ENCODE measurements around the gene SLCO4A1. TPM values are rescaled to one million over a fixed set of nuclear protein-coding genes. Genes with fewer than 3 reads are reported as not detected.

Gene SLCO4A1
- total and polyA plus RNA-seq, 2 of the 4 experiments (the other 2 are of a cell fraction) = 0.72 to 1.1 TPM

DNA sequence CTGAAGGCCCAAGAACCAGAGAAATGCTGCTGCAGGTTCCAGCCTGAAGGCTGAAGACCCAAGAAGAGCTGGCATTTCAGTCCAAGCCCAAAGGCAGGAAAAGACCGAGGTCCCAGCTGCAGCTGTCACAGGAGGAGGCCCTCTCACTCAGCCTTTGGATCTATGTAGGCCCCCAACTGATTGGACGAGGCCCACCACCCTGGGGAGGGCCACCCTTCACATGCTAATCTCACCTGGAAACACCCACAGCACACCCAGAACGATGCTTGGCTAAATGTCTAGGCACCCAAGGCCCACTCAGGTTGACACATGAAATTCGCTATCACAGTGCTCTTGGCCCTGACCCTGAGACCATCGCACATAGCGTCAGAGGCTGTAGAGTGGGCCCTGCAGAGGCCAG lies 6.8 kb downstream of the SLCO4A1 start:
- Histone ChIP-seq H2BK120ac (ENCODE audit: low read depth, low read length) (no peak overlapping the region), H3K9me3 (ENCODE audit: control insufficient read depth, insufficient read depth, low read length) (no peaks in the 10 kb centered on the region), H3K4me2 (ENCODE audit: low read depth, low read length) (no peak overlapping the region), H3K23ac (ENCODE audit: low read depth, low read length) (no peak overlapping the region), H2AK9ac (replicated peaks; ENCODE audit: low read depth, low read length, poor library complexity) (no peak overlapping the region), H3K18ac (ENCODE audit: low read depth, low read length) (no peak overlapping the region), H3K56ac (ENCODE audit: extremely low read depth, insufficient read depth, low read length) (no peak overlapping the region), H3K27ac (ENCODE audit: insufficient read depth, low read length) (no peak overlapping the region), H4K91ac (ENCODE audit: insufficient read depth, low read depth, low read length) (no peak overlapping the region), H3K79me1 (ENCODE audit: low read depth in 1 of 2, low read length in 2 of 2) (no peaks in the 10 kb centered on the region), H4K8ac (ENCODE audit: low read depth in 2 of 2, low read length in 2 of 2) (no peak overlapping the region), H2AK5ac (ENCODE audit: low read depth, low read length) (no peak overlapping the region), H2AFZ (replicated peaks; ENCODE audit: low read length, poor library complexity) (no peak overlapping the region), H3K4me3 (ENCODE audit: insufficient read depth, low read depth, low read length) (no peak overlapping the region), H3K9me1 (ENCODE audit: insufficient read depth, low read length) (peaks cover 8% of the 10 kb centered on the region; the same call in 1 of the 2 replicates), H4K20me1 (ENCODE audit: insufficient read depth, low read length) (no peaks in the 10 kb centered on the region), H3K14ac (replicated peaks; ENCODE audit: low read depth, low read length) (no peak overlapping the region), H2BK20ac (ENCODE audit: low read depth, low read length) (no peak overlapping the region), H3K9ac (ENCODE audit: low read depth, low read length) (no peak overlapping the region), H3K27me3 (ENCODE audit: control insufficient read depth, insufficient read depth, low read length) (no peaks in the 10 kb centered on the region; the same call in 1 of the 2 replicates), H3K36me3 (ENCODE audit: control insufficient read depth, insufficient read depth, low read length) (no peaks in the 10 kb centered on the region), H3K4me1 (ENCODE audit: control insufficient read depth, insufficient read depth, low read length) (peaks cover 13% of the 10 kb centered on the region; the same call in 1 of the 2 replicates), H4K5ac (ENCODE audit: low read depth, low read length) (no peak overlapping the region), H2BK5ac (ENCODE audit: low read depth, low read length, poor library complexity, severe bottlenecking) (no peak overlapping the region), H3K4ac (ENCODE audit: low read depth, low read length) (no peak overlapping the region), H2BK15ac (ENCODE audit: low read depth, low read length) (no peak overlapping the region)
- CTCF ChIA-PET = no interaction called here
- no peak for DNase-seq
- intact Hi-C loops (cut with micrococcal nuclease) (no loop called here), dilution Hi-C loops (cut with HindIII; ENCODE audit: low sequenced_read_pairs, unreplicated experiment) (no loop called here), in situ Hi-C loops (cut with MboI; ENCODE audit: low sequenced_read_pairs) (no loop called here)
- WGBS, 2 experiments (ENCODE audit: extremely low coverage in 2 of 2, insufficient read length in 1 of 2) = no CpG with 5 or more reads among the region's 6 CpGs
- TF ChIP-seq MAZ (IDR thresholded peaks at IDR 0.05; ENCODE audit: borderline replicate concordance, low read depth, low read length) (no peak), CHD1 (IDR thresholded peaks at IDR 0.05; ENCODE audit: low read depth, low read length) (no peak), CEBPB (IDR thresholded peaks at IDR 0.05; ENCODE audit: low read depth, low read length) (no peak), POLR2A (IDR thresholded peaks at IDR 0.05; ENCODE audit: low read depth, low read length) (no peak), SMC3 (IDR thresholded peaks at IDR 0.05; ENCODE audit: low read depth, low read length) (no peak), MAFK (IDR thresholded peaks at IDR 0.05; ENCODE audit: low read depth, low read length) (no peak), MXI1 (IDR thresholded peaks at IDR 0.05; ENCODE audit: borderline replicate concordance, low read depth, low read length) (no peak), CTCF (conservative IDR thresholded peaks at IDR 0.05; ENCODE audit: low read depth, low read length) (no peak), NFE2L2 (IDR thresholded peaks at IDR 0.05; ENCODE audit: low read depth, low read length) (no peak), RAD21 (IDR thresholded peaks at IDR 0.05; ENCODE audit: low read length) (no peak), USF2 (IDR thresholded peaks at IDR 0.05; ENCODE audit: low read depth, low read length) (no peak)
- POLR2A ChIA-PET (ENCODE audit: unreplicated experiment) = no interaction called here
- no peak for ATAC-seq (ENCODE audit: low read depth)
- no TSS peak for BruUV-seq (replicated peaks)

Measured in IMR-90 (cell line).